Cardiac muscle cell (in vitro differentiated cells and primary cell): ENCODE data around the gene SLC4A3. TPM values are rescaled to one million over a fixed set of nuclear protein-coding genes. Genes with fewer than 3 reads are reported as not detected.

Source experiments
- DNase-seq, 2 donors: peaks; one replicate each; pipeline versions ENCODE4 v3.0.0 to v3.0.0-alpha.2; 2010 to 2017; ENCODE audit warnings: low read depth in 1 of 2, low spot score in 1 of 2
- H3K27ac ChIP-seq: fragments of 200-600 bp; sonication (generic); 2 replicates; pipeline ENCODE4 v1.5.1; 2016
- H3K27me3 ChIP-seq: fragments of 200-600 bp; sonication (generic); 2 replicates; pipeline ENCODE4 v1.6.0; 2016; ENCODE audit warnings: control low read depth
- H3K36me3 ChIP-seq: fragments of 200-600 bp; sonication (generic); 2 replicates; pipeline ENCODE4 v1.5.1; 2016; ENCODE audit warnings: control low read depth
- H3K4me1 ChIP-seq: fragments of 200-600 bp; sonication (generic); 2 replicates; pipeline ENCODE4 v1.8.1; 2017; ENCODE audit warnings: low read depth, mild to moderate bottlenecking, mixed run types
- H3K4me3 ChIP-seq: fragments of 200-600 bp; sonication (generic); 2 replicates; pipeline ENCODE4 v1.5.1; 2016; ENCODE audit warnings: mild to moderate bottlenecking
- H3K9me3 ChIP-seq: fragments of 200-600 bp; sonication (generic); 2 replicates; pipeline ENCODE4 v1.5.1; 2017; ENCODE audit warnings: low read depth, mild to moderate bottlenecking, control low read depth
- CTCF ChIP-seq: IDR thresholded peaks from 2 replicates; pipeline ENCODE4 v1.5.1; 2012; ENCODE audit warnings: low read depth, mild to moderate bottlenecking, low read length
- polyA plus RNA-seq: library from polyadenylated mRNA; unstranded; fragments of >200 nt; fragmentation: Nextera tagmentation; extraction: Ambion mirVana; gene quantifications from 2 replicates; pipeline ENCODE4 v1.2.1, GENCODE V29; 2016
- total RNA-seq: library from RNA; depleted of rRNA; stranded (reverse); fragments of >200 nt; gene quantifications from 2 replicates; pipeline ENCODE4 v1.2.3, GENCODE V29; 2016

Gene SLC4A3
- total and polyA plus RNA-seq, 2 experiments from 2014 or later = 39.8 to 47.7 TPM

DNA sequence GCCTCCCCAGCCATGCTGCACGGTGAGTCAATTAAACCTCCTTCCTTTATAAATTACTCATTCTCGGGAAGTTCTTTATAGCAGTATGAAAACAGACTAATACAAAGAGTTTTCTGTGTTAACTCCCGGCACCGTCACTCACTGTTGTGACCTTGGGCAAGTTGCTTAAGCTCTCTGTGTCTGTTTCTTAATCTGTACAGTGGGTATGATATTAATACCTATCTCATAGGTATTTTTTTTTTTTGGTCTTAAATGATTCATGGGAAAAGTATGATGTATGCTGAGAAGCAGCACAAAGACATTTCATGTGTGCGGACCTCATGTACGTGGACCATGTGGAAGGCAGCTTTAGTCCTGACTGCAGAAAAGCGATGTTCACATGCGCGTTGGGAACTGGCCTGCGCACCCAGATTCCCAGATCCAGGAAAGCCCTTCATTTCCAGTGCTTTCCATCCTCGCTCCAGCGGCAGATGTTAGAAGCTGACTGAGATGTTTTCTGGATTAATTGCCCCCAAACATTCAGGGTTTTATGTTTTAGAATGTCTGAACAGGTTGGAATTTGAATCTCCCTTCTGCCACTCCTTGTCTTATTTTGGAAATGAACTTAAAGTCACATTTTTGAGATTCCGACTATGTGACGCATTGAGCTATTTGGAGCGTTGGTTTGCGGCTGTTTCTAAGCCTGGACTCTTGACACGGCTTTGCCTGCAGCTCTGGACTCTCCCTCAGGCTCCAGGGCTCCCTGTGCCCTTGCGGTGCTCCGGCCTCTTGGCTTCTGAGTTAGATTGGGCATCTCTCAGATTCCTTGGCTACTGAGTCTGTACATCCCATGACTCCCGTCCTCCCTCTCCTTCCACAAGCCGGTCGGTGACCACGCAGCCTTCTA is 61.4 kb downstream of the SLC4A3 start:
- H3K27ac ChIP-seq = no peak overlapping the region
- DNase-seq = peak in 1 of 2 donors; percentile 89
- H3K4me3 ChIP-seq = no peak overlapping the region

GRCh38 chr2:219689676-219690628 is 62.5 kb downstream of the SLC4A3 start:
- no peaks in the 10 kb centered on the region for H3K9me3 ChIP-seq
- no peak overlapping the region for H3K4me3 ChIP-seq
- H3K4me1 ChIP-seq = peaks cover 7% of the 10 kb centered on the region
- peak; percentile 59 to 85 for DNase-seq
- no peaks in the 10 kb centered on the region for H3K36me3 ChIP-seq
- TF ChIP-seq CTCF = peak; percentile 52
- no peak overlapping the region for H3K27ac ChIP-seq
- H3K27me3 ChIP-seq = no peaks in the 10 kb centered on the region

More for the DNA sequence above, 61.4 kb downstream of the SLC4A3 start:
- H3K9me3 ChIP-seq = no peaks in the 10 kb centered on the region
- TF ChIP-seq CTCF = no peak
- H3K27me3 ChIP-seq = no peaks in the 10 kb centered on the region
- no peaks in the 10 kb centered on the region for H3K36me3 ChIP-seq
- H3K4me1 ChIP-seq = peaks cover 7% of the 10 kb centered on the region

GRCh38 chr2:219691571-219691970 is 64.1 kb downstream of the SLC4A3 start:
- Histone ChIP-seq H3K4me3 (no peak overlapping the region), H3K27ac (no peak overlapping the region), H3K36me3 (no peaks in the 10 kb centered on the region), H3K4me1 (peaks cover 7% of the 10 kb centered on the region), H3K27me3 (no peaks in the 10 kb centered on the region), H3K9me3 (no peaks in the 10 kb centered on the region)
- DNase-seq = no peak
- no peak for TF ChIP-seq CTCF

Other genes starting within 250 kb of the SLC4A3 start
- 67.2 and 70.4 TPM in 2 replicates for gene DNPEP, start 239.7 kb upstream of the SLC4A3 start, total RNA-seq
- gene DNPEP, start 239.7 kb upstream of the SLC4A3 start, polyA plus RNA-seq = 104 and 117 TPM in 2 replicates
- 37.2 and 47.0 TPM in 2 replicates for gene DES, start 209.3 kb upstream of the SLC4A3 start, total RNA-seq
- gene DES, start 209.3 kb upstream of the SLC4A3 start, polyA plus RNA-seq = 17.5 and 20.4 TPM in 2 replicates
- 275 and 292 TPM in 2 replicates for gene SPEG, start 192.8 kb upstream of the SLC4A3 start, total RNA-seq
- gene SPEG, start 192.8 kb upstream of the SLC4A3 start, polyA plus RNA-seq = 185 and 188 TPM in 2 replicates
- gene GMPPA, start 128.7 kb upstream of the SLC4A3 start, total RNA-seq = 35.0 and 45.5 TPM in 2 replicates
- gene GMPPA, start 128.7 kb upstream of the SLC4A3 start, polyA plus RNA-seq = 52.7 and 67.5 TPM in 2 replicates
- gene ASIC4, start 113.1 kb upstream of the SLC4A3 start, total RNA-seq = 6.4 and 9.5 TPM in 2 replicates
- 3.3 and 4.3 TPM in 2 replicates for gene ASIC4, start 113.1 kb upstream of the SLC4A3 start, polyA plus RNA-seq
- 286 and 301 TPM in 2 replicates for gene CHPF, start 83.8 kb upstream of the SLC4A3 start, total RNA-seq
- 208 and 218 TPM in 2 replicates for gene CHPF, start 83.8 kb upstream of the SLC4A3 start, polyA plus RNA-seq
- 6.7 and 7.4 TPM in 2 replicates for gene TMEM198, start 83.6 kb upstream of the SLC4A3 start, total RNA-seq
- 8.2 and 12.2 TPM in 2 replicates for gene TMEM198, start 83.6 kb upstream of the SLC4A3 start, polyA plus RNA-seq
- 540 and 746 TPM in 2 replicates for gene OBSL1, start 56.1 kb upstream of the SLC4A3 start, total RNA-seq
- gene OBSL1, start 56.1 kb upstream of the SLC4A3 start, polyA plus RNA-seq = 276 and 302 TPM in 2 replicates
- gene INHA, start 55.3 kb upstream of the SLC4A3 start, total RNA-seq = 11.4 and 39.0 TPM in 2 replicates
- gene INHA, start 55.3 kb upstream of the SLC4A3 start, polyA plus RNA-seq = 13.3 and 39.1 TPM in 2 replicates
- gene STK11IP, start 29.8 kb upstream of the SLC4A3 start, total RNA-seq = 17.8 and 22.4 TPM in 2 replicates
- 24.4 and 26.3 TPM in 2 replicates for gene STK11IP, start 29.8 kb upstream of the SLC4A3 start, polyA plus RNA-seq